ENCODE results near the gene TBC1D2B.

- no peak for TF ChIP-seq GATA2 (IDR thresholded peaks at IDR 0.05; ENCODE audit: insufficient read depth, insufficient read length, low read depth, low read length)
- TF ChIP-seq CTCF (IDR thresholded peaks at IDR 0.05; ENCODE audit: extremely low read depth in 1 of 2, insufficient read depth in 1 of 2, low read depth in 1 of 2, low read length in 2 of 2): no peak
These were observed 33.5 kb upstream of the TBC1D2B start for GRCh38 chr15:78110916-78111475.

Data from endothelial cell of umbilical vein (primary cell).